Activated CD4-positive, alpha-beta T cell treated with anti-CD3 and anti-CD28 coated beads, Interleukin-2, amount 10 ng/mL, durations not matched to agents 24 days and 14 days (primary cell): ENCODE results near the gene TOX2. TPM values are rescaled to one million over a fixed set of nuclear protein-coding genes. Genes with fewer than 3 reads are reported as not detected.
A peak's percentile ranks its signal among the peaks of the same experiment; 100 is the strongest.

Source experiments
- DNase-seq: peaks from one replicate; pipeline ENCODE4 v3.0.0; 2022
- H3K27ac Mint-ChIP-seq: one replicate; pipeline ENCODE4 v1.8.0; 2022; ENCODE audit warnings: mild to moderate bottlenecking, mixed read lengths
- H3K27me3 Mint-ChIP-seq: one replicate; pipeline ENCODE4 v1.8.0; 2022; ENCODE audit warnings: mixed read lengths
- H3K36me3 Mint-ChIP-seq: one replicate; pipeline ENCODE4 v1.8.0; 2022; ENCODE audit warnings: low read depth, mild to moderate bottlenecking, mixed read lengths
- H3K4me1 Mint-ChIP-seq: one replicate; pipeline ENCODE4 v1.8.0; 2021; ENCODE audit warnings: mixed read lengths
- H3K4me3 Mint-ChIP-seq: one replicate; pipeline ENCODE4 v1.8.0; 2022; ENCODE audit warnings: mild to moderate bottlenecking, moderate library complexity, mixed read lengths
- H3K9me3 Mint-ChIP-seq: one replicate; pipeline ENCODE4 v1.8.0; 2021; ENCODE audit warnings: mixed read lengths
- intact Hi-C: fragments of 100-400 bp; cut with micrococcal nuclease; formaldehyde crosslinking; loops from one replicate; pipeline ENCODE4 v1.15.1; 2023
- total RNA-seq: library from RNA; stranded (reverse); gene quantifications from 2 replicates; pipeline ENCODE4 v1.2.3, GENCODE V29; 2022

Gene TOX2
- total RNA-seq, result 1.4 and 2.6 TPM in 2 replicates

GRCh38 chr20:43914311-43915210 is at the start of gene TOX2:
Gene TOX2, plus strand, starts transcription at chr20:43914852. Its CDS starts 40 bp downstream, at chr20:43914892.
- Mint-ChIP-seq H3K4me3 (peak within 1 kb of the TSS; percentile 85), H3K4me1 (peaks cover 30% of the 10 kb centered on the region), H3K9me3 (peaks cover 19% of the 10 kb centered on the region), H3K27ac (peak within 1 kb of the TSS; percentile 72), H3K27me3 (peaks cover 51% of the 10 kb centered on the region), H3K36me3 (peaks cover 9% of the 10 kb centered on the region)
- peak; percentile 87 for DNase-seq
- intact Hi-C loops, result loop anchor here (1.0 kb wide), 1 partner anchor 41 kb away; no protein-coding TSS in a partner anchor

- intact Hi-C loops, result no loop called here
- Mint-ChIP-seq H3K36me3 (no peaks in the 10 kb centered on the region), H3K4me3 (no peak overlapping the region), H3K4me1 (no peaks in the 10 kb centered on the region), H3K27me3 (peaks cover 19% of the 10 kb centered on the region), H3K27ac (no peak overlapping the region), H3K9me3 (peaks cover 3% of the 10 kb centered on the region)
- DNase-seq, result no peak
These were observed 46.6 kb upstream of the TOX2 start for GRCh38 chr20:43868091-43868490.

GRCh38 chr20:43870484-43870883 is 44.2 kb upstream of the TOX2 start:
- no peaks in the 10 kb centered on the region for H3K4me1 Mint-ChIP-seq
- no peak for DNase-seq
- no peak overlapping the region for H3K4me3 Mint-ChIP-seq
- intact Hi-C loops, result no loop called here
- peaks cover 35% of the 10 kb centered on the region for H3K27me3 Mint-ChIP-seq
- peaks cover 3% of the 10 kb centered on the region for H3K9me3 Mint-ChIP-seq
- no peak overlapping the region for H3K27ac Mint-ChIP-seq
- H3K36me3 Mint-ChIP-seq, result no peaks in the 10 kb centered on the region

- intact Hi-C loops, result no loop called here
- Mint-ChIP-seq H3K27ac (no peak overlapping the region), H3K36me3 (peaks cover 3% of the 10 kb centered on the region), H3K27me3 (peaks cover 42% of the 10 kb centered on the region), H3K4me3 (no peak overlapping the region), H3K9me3 (peaks cover 11% of the 10 kb centered on the region), H3K4me1 (peaks cover 2% of the 10 kb centered on the region)
- DNase-seq, result no peak
These were observed 35.9 kb upstream of the TOX2 start for GRCh38 chr20:43878776-43879175.

GRCh38 chr20:43893930-43894329 is 20.7 kb upstream of the TOX2 start:
- no peaks in the 10 kb centered on the region for H3K4me1 Mint-ChIP-seq
- H3K27me3 Mint-ChIP-seq, result peaks cover 33% of the 10 kb centered on the region
- DNase-seq, result no peak
- H3K36me3 Mint-ChIP-seq, result peaks cover 3% of the 10 kb centered on the region
- no peak overlapping the region for H3K27ac Mint-ChIP-seq
- intact Hi-C loops, result no loop called here
- peaks cover 20% of the 10 kb centered on the region for H3K9me3 Mint-ChIP-seq
- H3K4me3 Mint-ChIP-seq, result no peak overlapping the region

- Mint-ChIP-seq H3K4me1 (no peaks in the 10 kb centered on the region), H3K9me3 (peaks cover 17% of the 10 kb centered on the region), H3K27ac (no peak overlapping the region), H3K27me3 (peaks cover 31% of the 10 kb centered on the region), H3K4me3 (no peak overlapping the region), H3K36me3 (peaks cover 1% of the 10 kb centered on the region)
- intact Hi-C loops, result no loop called here
- no peak for DNase-seq
These were observed 20.2 kb upstream of the TOX2 start for GRCh38 chr20:43894491-43894890.

- Mint-ChIP-seq H3K27me3 (peaks cover 24% of the 10 kb centered on the region), H3K9me3 (peaks cover 12% of the 10 kb centered on the region), H3K4me1 (no peaks in the 10 kb centered on the region), H3K36me3 (no peaks in the 10 kb centered on the region), H3K4me3 (no peak overlapping the region), H3K27ac (no peak overlapping the region)
- no peak for DNase-seq
- intact Hi-C loops, result no loop called here
These were observed 19.4 kb upstream of the TOX2 start for GRCh38 chr20:43895235-43895634.

- no peaks in the 10 kb centered on the region for H3K36me3 Mint-ChIP-seq
- DNase-seq, result no peak
- peaks cover 17% of the 10 kb centered on the region for H3K27me3 Mint-ChIP-seq
- H3K4me3 Mint-ChIP-seq, result no peak overlapping the region
- no peak overlapping the region for H3K27ac Mint-ChIP-seq
- H3K4me1 Mint-ChIP-seq, result no peaks in the 10 kb centered on the region
- peaks cover 4% of the 10 kb centered on the region for H3K9me3 Mint-ChIP-seq
- intact Hi-C loops, result no loop called here
These were observed 15.2 kb upstream of the TOX2 start for GRCh38 chr20:43899274-43900120.

GRCh38 chr20:43900121-43900466 is 14.6 kb upstream of the TOX2 start:
- Mint-ChIP-seq H3K9me3 (peaks cover 4% of the 10 kb centered on the region), H3K27ac (no peak overlapping the region), H3K4me3 (no peak overlapping the region), H3K36me3 (no peaks in the 10 kb centered on the region), H3K27me3 (peaks cover 13% of the 10 kb centered on the region), H3K4me1 (no peaks in the 10 kb centered on the region)
- intact Hi-C loops, result no loop called here
- no peak for DNase-seq

- H3K4me3 Mint-ChIP-seq, result no peak overlapping the region
- peaks cover 4% of the 10 kb centered on the region for H3K9me3 Mint-ChIP-seq
- no peak overlapping the region for H3K27ac Mint-ChIP-seq
- intact Hi-C loops, result no loop called here
- no peaks in the 10 kb centered on the region for H3K4me1 Mint-ChIP-seq
- no peaks in the 10 kb centered on the region for H3K36me3 Mint-ChIP-seq
- H3K27me3 Mint-ChIP-seq, result peaks cover 13% of the 10 kb centered on the region
- DNase-seq, result peak; percentile 37
These were observed 14.2 kb upstream of the TOX2 start for GRCh38 chr20:43900496-43900895.

- Mint-ChIP-seq H3K4me1 (no peaks in the 10 kb centered on the region), H3K36me3 (no peaks in the 10 kb centered on the region), H3K27ac (no peak overlapping the region), H3K27me3 (peaks cover 13% of the 10 kb centered on the region), H3K4me3 (no peak overlapping the region), H3K9me3 (peaks cover 4% of the 10 kb centered on the region)
- intact Hi-C loops, result no loop called here
- DNase-seq, result no peak
These were observed 13.4 kb upstream of the TOX2 start for GRCh38 chr20:43901296-43901695.

- intact Hi-C loops, result no loop called here
- Mint-ChIP-seq H3K27ac (no peak overlapping the region), H3K4me3 (no peak overlapping the region), H3K27me3 (peaks cover 15% of the 10 kb centered on the region), H3K9me3 (peaks cover 12% of the 10 kb centered on the region), H3K4me1 (no peaks in the 10 kb centered on the region), H3K36me3 (no peaks in the 10 kb centered on the region)
- DNase-seq, result no peak
These were observed 10.5 kb upstream of the TOX2 start for GRCh38 chr20:43903953-43904826.

GRCh38 chr20:43904827-43905177 is 9.8 kb upstream of the TOX2 start:
- peaks cover 12% of the 10 kb centered on the region for H3K9me3 Mint-ChIP-seq
- H3K4me3 Mint-ChIP-seq, result no peak overlapping the region
- H3K27ac Mint-ChIP-seq, result no peak overlapping the region
- H3K36me3 Mint-ChIP-seq, result no peaks in the 10 kb centered on the region
- intact Hi-C loops, result no loop called here
- H3K27me3 Mint-ChIP-seq, result peaks cover 12% of the 10 kb centered on the region
- no peak for DNase-seq
- H3K4me1 Mint-ChIP-seq, result no peaks in the 10 kb centered on the region
